Stimulated activated CD8-positive, alpha-beta memory T cell treated with anti-CD3 and anti-CD28 coated beads, Interleukin-15, amount 100 ng/mL, for 1 hour (primary cell): Measurements from ENCODE around the gene MYLK3.
"Not testable (repeated sequence)": the region's sequence is repeated elsewhere in the genome, so short reads cannot be mapped to it uniquely, and the experiment has no call there.

Source experiments
- DNase-seq: peaks from one replicate; pipeline ENCODE4 v3.0.0-alpha.2; 2020; ENCODE audit warnings: low read depth

The MYLK3 gene

GRCh38 chr16:46689365-46690280, 58.5 kb downstream of the MYLK3 start, which contains the start of gene ORC6:
Gene ORC6, plus strand, starts transcription at chr16:46689659. Its CDS starts 47 bp downstream, at chr16:46689706.
- DNase-seq, result peak; percentile 94

DNA sequence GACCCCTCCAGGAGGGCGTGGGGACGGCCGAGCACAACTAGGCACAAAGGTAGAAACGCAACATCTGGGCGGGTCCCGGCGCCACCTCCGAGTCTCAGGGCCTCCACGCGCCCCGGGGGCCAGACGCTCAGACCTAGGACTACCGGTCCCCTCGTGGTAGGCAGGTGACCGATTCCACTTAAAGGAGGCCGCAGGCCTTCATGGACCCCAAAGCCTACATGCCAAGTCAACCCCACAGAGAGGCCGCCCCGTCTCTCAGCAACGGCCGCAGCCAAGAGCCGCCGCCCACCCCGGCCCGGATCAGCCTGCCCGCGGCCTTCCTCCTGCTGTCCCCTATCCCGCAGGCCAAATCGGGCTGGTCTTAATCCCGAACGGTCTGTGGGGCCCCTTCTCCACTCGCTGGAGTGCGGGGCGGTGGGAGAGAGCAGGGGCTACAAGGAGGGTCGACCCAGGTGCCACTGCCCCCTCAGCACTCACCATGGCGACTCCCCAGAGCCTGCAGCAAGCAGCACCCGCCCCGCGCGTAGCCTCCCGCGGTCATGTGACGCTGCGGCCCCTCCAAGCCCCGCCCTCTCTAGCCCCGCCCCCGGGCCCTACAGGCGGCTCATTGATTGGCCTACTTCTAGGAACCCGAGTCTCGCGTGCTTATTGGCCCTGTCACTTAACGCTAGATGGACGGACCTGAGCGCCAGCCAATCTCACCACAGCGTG, 59.3 kb downstream of the MYLK3 start, which contains the start of gene VPS35:
Gene VPS35 (minus strand): TSS at position 525 of the 711 bp plus-strand sequence. CDS start 45 bp downstream, at position 480.
- DNase-seq, result peak; percentile 100

DNA sequence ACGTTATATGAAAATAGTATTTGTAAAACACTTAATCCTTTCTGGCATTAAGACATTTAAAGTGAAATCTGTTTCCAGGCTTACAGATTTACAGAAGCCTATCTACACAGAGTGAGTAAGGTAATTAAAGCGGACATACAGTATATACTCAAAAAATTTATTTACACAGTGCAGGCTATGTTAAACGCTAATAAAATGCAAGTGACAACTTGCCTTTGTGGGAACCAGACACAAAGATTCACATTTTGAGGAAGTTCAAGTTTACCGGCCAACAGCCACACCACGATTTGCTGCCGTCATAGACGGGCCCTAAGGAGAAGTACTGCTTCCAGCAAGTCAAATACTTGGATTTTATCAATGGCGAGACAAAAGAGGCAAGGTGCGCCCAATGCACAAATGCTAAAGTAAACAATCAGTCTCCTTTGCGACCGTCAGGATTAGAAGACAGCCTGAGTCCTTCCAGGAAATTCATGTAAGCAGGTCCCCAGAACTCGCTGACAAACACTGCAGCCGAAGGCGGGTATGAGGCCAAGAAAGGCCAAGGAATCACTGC, 60.0 kb downstream of the MYLK3 start:
- no peak for DNase-seq

DNA sequence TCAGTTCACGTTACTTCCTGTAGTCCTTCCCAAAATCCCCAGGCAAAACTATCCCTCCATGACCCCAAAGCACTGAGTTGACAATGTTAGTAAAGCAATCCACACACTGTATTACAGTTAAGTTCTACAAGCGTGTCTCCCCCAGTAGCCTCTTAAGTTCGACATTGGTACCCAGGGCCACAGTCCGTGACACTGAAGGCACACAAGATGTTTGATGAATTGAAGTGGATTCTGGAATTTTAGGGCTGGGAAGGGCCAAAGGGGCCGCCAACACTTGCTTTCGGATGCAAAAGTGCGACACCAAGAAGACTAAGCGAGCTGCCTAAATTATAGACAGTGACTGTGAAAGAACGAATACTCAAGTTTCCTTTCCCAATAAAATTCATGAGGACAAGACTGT, 60.7 kb downstream of the MYLK3 start:
- DNase-seq, result no peak

DNA sequence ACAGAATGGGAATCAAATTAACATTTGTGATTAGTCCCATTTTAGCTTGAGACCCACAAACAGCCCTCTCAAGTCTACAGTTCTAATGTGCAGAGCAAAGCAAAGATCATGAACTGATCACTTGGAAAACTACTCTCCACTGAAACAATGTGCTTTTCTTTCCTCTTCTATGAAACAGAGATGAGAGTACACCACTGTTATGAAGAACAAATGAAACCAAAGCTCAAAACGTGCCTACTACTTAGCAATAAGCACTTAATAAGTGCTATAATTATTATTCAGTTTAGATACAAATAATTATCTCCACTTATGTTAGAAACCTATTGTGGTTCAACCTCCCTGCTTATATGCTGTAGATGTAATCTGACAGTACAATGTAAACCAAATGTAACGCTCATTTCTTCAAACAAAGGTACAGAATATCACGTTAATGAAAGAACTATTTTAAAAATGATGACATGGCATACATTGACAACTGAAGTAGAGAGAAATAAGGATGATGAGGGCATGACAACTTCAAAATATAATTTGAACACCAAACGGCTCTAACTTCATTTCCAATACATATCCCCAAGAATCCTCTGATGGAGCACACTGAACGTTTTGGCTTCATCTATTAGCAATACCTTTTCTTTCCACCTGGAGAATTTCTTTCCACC, 61.2 kb downstream of the MYLK3 start:
- DNase-seq, result no peak

DNA sequence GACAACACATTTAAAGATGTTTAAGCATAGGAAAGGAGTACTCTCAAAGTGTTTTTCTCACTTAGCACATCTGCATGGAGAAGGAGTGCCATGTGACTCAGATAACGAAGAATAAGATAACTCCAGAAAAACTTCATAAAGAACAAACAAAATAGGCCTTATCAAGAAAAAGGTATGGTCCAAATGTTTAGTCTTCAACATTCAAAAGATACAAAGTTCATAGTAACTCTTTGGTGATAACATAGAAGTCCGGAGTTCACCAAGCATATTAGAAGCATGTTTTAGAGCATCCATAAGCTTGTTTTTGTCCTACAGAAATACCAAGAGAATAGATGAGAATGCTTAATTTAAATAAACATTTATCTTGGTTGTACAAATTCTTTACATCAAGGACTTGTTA, 66.3 kb downstream of the MYLK3 start:
- not testable (repeated sequence) for DNase-seq

- DNase-seq, result not testable (repeated sequence)
Measured at GRCh38 chr16:46677943-46678342, 70.2 kb downstream of the MYLK3 start.

- DNase-seq, result no peak
Measured at GRCh38 chr16:46673320-46674013, 74.7 kb downstream of the MYLK3 start.

GRCh38 chr16:46662123-46662522, 86.0 kb downstream of the MYLK3 start:
- DNase-seq, result no peak

DNA sequence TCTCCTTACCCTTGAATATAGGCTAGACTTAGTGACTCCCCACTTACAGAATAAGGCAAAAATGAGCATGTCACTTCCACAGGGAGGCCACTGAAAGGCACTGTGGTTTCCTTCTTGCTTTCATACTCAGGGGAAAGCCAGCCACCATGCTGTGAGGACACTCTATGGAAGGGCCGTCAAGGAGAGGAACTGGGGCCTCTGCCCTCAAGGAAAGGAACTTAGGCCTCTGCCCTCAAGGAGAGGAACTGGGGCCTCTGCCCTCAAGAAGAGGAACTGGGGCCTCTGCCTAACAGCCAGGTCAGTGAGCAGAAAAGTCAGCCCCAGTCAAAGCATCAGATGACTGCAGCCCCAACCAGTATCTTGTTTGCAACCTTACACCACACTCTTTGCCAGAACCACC, 89.2 kb downstream of the MYLK3 start:
- no peak for DNase-seq
